AG10803 (cell line): ENCODE data around the gene EPB41L4B.
A peak's percentile ranks its signal among the peaks of the same experiment; 100 is the strongest.

Experiments
- DNase-seq: peaks from one replicate; pipeline ENCODE4 v3.0.0; 2010; ENCODE audit warnings: low read depth
- H3K4me3 ChIP-seq: 2 replicates; pipeline ENCODE4 v1.5.1; 2011; ENCODE audit warnings: mild to moderate bottlenecking, low read length, control low read depth
- TF ChIP-seq, protein P1 (sequence below): conservative IDR thresholded peaks from 2 replicates; pipeline ENCODE4 v1.5.1; 2011; ENCODE audit warnings: mild to moderate bottlenecking, low read length, control low read depth, inconsistent platforms

Gene EPB41L4B

DNA sequence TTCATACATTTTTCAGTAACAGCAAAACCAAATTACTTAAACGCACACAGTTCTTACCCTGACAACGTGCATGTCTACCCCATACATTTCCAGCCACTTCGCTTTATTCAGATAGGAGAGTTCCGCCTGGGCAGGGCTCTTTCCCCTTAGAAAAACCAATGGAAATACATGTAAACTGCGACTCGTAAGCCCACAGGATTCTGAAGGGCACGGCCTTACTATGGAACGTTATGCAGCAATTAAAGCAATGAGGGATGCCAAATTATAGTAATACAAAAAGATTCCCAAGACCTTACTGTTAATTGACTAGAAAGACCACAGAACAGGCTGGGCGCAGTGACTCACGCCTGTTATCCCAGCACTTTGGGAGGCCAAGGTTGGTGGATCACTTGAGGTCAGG, 64.5 kb downstream of the EPB41L4B start:
- TF ChIP-seq, protein P1, sequence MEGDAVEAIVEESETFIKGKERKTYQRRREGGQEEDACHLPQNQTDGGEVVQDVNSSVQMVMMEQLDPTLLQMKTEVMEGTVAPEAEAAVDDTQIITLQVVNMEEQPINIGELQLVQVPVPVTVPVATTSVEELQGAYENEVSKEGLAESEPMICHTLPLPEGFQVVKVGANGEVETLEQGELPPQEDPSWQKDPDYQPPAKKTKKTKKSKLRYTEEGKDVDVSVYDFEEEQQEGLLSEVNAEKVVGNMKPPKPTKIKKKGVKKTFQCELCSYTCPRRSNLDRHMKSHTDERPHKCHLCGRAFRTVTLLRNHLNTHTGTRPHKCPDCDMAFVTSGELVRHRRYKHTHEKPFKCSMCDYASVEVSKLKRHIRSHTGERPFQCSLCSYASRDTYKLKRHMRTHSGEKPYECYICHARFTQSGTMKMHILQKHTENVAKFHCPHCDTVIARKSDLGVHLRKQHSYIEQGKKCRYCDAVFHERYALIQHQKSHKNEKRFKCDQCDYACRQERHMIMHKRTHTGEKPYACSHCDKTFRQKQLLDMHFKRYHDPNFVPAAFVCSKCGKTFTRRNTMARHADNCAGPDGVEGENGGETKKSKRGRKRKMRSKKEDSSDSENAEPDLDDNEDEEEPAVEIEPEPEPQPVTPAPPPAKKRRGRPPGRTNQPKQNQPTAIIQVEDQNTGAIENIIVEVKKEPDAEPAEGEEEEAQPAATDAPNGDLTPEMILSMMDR: no peak
- peak; percentile 42 for DNase-seq
- H3K4me3 ChIP-seq: no peak overlapping the region

DNA sequence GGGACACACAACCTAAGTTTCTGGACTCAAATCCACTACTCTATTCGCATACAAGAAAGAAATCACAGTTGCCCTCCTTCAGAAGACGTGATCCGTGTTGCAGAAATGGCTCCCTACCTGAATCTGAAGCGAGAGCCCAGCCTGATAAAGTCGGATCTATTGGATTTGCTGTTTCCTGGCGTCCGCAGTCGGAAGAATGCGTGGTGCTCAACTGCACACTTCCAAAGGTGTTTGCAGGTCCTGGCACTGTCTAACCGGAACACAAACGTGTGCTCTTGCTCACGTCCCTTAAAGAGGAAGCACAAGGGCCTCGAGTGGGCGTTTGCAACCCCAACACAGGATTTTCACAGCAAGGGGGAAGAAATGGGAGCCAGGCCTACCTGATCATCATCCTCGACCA, 65.5 kb downstream of the EPB41L4B start:
- TF ChIP-seq, protein P1: no peak
- no peak overlapping the region for H3K4me3 ChIP-seq
- no peak for DNase-seq

DNA sequence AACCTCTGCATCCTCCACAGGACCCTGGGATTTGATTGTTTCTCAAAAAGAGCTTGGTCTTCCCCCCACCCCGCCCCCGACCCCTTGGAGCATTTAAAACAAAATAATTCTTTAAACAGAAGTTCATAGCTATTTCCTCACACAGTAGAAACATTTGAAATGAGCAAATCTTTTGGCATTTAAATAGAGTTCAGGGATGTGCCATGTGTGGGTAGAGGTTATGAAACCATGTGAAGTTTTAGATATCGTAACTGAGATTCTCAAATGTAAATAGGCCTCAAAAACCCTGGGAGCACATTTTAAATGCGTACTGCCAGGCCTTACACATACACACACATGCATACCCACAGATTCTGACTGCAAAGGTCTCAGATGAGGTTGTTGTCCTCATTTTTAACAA, 66.5 kb downstream of the EPB41L4B start:
- peak; percentile 78 for DNase-seq
- TF ChIP-seq, protein P1: no peak
- H3K4me3 ChIP-seq: no peak overlapping the region

DNA sequence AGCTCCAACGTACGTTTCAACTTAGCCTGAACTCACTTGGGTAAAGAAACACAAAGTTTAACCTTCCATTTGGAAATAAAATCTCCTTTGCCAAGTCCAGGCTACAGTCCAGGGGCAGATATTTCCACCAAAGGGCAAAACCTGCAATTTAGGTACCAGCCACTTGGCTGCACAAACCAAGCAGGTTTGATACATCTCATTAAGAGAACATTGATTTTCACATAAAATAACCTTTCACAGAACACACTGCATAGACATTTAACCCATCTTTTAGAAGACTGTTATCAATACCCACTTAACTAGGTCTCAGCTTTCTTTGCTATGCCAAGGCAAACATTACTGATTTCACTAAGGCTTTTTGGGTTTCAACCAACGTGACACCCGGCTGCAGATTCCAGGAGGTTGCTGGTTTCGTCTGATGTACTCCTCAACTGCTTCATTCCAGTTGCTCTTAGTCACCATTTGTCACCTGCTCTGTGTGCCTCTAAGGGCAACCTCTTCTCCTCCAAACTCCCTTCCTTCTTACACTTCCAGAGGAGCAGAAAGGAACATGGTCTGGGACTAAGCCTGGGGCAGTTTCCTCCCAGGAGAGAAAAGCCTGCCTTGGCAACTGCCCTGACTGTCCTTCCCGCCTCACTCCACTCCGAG, 67.1 kb downstream of the EPB41L4B start:
- H3K4me3 ChIP-seq: no peak overlapping the region
- TF ChIP-seq, protein P1: no peak
- peak; percentile 72 for DNase-seq

DNA sequence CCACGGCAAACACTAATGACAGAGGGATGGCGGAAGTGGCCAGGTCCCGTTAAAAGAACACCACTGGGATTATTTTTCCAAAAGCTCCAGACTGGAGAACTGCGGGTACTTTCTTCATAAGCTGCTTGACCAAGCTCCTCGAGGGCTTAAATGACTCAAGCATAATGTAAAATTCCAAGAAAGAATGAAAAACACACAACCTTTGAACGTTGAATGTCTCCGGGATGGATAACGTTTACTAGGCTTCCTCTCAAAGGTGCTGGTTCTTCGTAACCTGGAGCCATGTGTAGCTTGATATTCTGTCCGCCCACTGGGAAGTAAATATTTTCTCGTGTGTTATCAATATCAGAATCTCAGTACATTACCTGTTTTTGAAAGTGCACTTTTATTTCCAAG, 67.6 kb downstream of the EPB41L4B start:
- TF ChIP-seq, protein P1: no peak
- H3K4me3 ChIP-seq: no peak overlapping the region
- no peak for DNase-seq

DNA sequence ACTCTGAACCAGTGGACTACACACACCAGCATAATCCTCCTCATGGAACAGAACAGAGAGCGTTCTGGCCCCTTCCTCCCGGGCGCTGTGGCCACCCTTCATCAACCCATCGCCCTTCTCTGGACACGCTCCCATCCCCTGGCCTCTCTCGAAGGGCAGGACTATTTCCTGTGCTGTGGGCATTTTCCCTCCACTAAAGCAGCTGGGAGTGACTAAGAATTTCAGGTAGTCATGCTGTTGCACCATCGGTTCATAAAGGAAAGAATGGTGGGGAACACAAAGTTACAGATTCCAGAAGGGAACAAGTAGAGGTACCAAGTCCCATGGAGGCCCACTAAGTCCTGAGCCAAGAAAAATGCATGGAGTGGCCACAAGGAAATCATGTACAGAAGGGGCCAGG, 68.6 kb downstream of the EPB41L4B start:
- no peak overlapping the region for H3K4me3 ChIP-seq
- TF ChIP-seq, protein P1: no peak
- no peak for DNase-seq

DNA sequence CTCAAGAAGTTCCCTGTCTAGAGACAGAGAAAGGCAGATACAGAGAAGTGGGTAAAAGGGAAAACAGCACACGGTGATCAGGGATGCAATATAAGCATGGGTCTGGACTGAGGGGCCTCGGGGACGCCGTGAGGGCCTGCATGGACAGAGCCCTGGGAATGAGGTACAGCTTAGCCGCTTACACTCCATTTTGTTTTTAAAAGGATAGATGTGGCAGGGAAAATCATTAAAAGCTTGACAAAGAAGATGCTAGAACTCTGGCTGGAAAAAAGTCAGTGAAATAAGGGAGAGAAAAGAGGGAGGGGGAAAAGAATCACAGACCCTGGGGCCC, 69.1 kb downstream of the EPB41L4B start:
- TF ChIP-seq, protein P1: no peak
- DNase-seq: no peak
- H3K4me3 ChIP-seq: no peak overlapping the region
